Loucy (cell line): ENCODE data around the gene IRF2.

Experiments
- H2AFZ ChIP-seq: fragments of 200-600 bp; sonication (generic); 2 replicates; pipeline ENCODE4 v1.6.0; 2016; ENCODE audit warnings: antibody characterized with exemption, mild to moderate bottlenecking, low read length, moderate library complexity
- H3F3A ChIP-seq: fragments of 200-600 bp; 2 replicates; pipeline ENCODE4 v1.6.0; 2016; ENCODE audit warnings: antibody characterized with exemption, low read depth, mild to moderate bottlenecking
- H3K27me3 ChIP-seq: fragments of 200-600 bp; sonication (generic); 2 replicates; pipeline ENCODE4 v1.6.1; 2014; ENCODE audit warnings: low read length, mild to moderate bottlenecking; ENCODE audit not compliant: insufficient read depth, poor library complexity, severe bottlenecking
- H3K36me3 ChIP-seq: fragments of 200-600 bp; sonication (generic); 2 replicates; pipeline ENCODE4 v1.6.1; 2016; ENCODE audit warnings: low read length; ENCODE audit not compliant: insufficient read depth
- H3K4me1 ChIP-seq: fragments of 200-600 bp; sonication (generic); 2 replicates; pipeline ENCODE4 v1.5.1; 2014; ENCODE audit warnings: low read length, mild to moderate bottlenecking; ENCODE audit not compliant: insufficient read depth, poor library complexity, severe bottlenecking
- H3K4me2 ChIP-seq: fragments of 200-600 bp; sonication (generic); 2 replicates; pipeline ENCODE4 v1.6.0; 2014; ENCODE audit warnings: antibody characterized with exemption, low read length, low read depth, mild to moderate bottlenecking; ENCODE audit not compliant: poor library complexity, severe bottlenecking
- H3K4me3 ChIP-seq: fragments of 200-600 bp; sonication (generic); 2 replicates; pipeline ENCODE4 v1.5.1; 2014; ENCODE audit warnings: low read length, mild to moderate bottlenecking, mixed read lengths; ENCODE audit not compliant: poor library complexity, severe bottlenecking
- H3K79me2 ChIP-seq: fragments of 200-600 bp; sonication (generic); 2 replicates; pipeline ENCODE4 v1.6.1; 2014; ENCODE audit warnings: low read length; ENCODE audit not compliant: insufficient read depth
- H3K9ac ChIP-seq: fragments of 200-600 bp; sonication (generic); 2 replicates; pipeline ENCODE4 v1.6.0; 2014; ENCODE audit warnings: mild to moderate bottlenecking, low read depth, low read length, moderate library complexity; ENCODE audit not compliant: poor library complexity, severe bottlenecking
- H3K9me2 ChIP-seq: fragments of 200-600 bp; sonication (generic); replicated peaks from 2 replicates; pipeline ENCODE4 v1.6.1; 2016; ENCODE audit warnings: low read depth, low read length, mixed read lengths
- H3K9me3 ChIP-seq: fragments of 200-600 bp; sonication (generic); 2 replicates; pipeline ENCODE4 v1.6.1; 2014; ENCODE audit warnings: mild to moderate bottlenecking, antibody characterized with exemption, low read length, low read depth; ENCODE audit not compliant: insufficient read depth
- H4K20me1 ChIP-seq: fragments of 200-600 bp; sonication (generic); 2 replicates; pipeline ENCODE4 v1.6.0; 2014; ENCODE audit warnings: antibody characterized with exemption, low read length, mild to moderate bottlenecking; ENCODE audit not compliant: insufficient read depth, poor library complexity, severe bottlenecking
- EZH2phosphoT487 ChIP-seq: fragments of 200-600 bp; IDR thresholded peaks from 2 replicates; pipeline ENCODE4 v1.6.1; 2018; ENCODE audit warnings: antibody characterized with exemption, mild to moderate bottlenecking, moderate library complexity, borderline replicate concordance
- TF ChIP-seq, protein P1 (sequence below): fragments of 200-600 bp; sonication (generic); conservative IDR thresholded peaks from 2 replicates; pipeline ENCODE4 v1.5.1; 2014; ENCODE audit warnings: mild to moderate bottlenecking, antibody characterized with exemption, low read length

The IRF2 gene

DNA sequence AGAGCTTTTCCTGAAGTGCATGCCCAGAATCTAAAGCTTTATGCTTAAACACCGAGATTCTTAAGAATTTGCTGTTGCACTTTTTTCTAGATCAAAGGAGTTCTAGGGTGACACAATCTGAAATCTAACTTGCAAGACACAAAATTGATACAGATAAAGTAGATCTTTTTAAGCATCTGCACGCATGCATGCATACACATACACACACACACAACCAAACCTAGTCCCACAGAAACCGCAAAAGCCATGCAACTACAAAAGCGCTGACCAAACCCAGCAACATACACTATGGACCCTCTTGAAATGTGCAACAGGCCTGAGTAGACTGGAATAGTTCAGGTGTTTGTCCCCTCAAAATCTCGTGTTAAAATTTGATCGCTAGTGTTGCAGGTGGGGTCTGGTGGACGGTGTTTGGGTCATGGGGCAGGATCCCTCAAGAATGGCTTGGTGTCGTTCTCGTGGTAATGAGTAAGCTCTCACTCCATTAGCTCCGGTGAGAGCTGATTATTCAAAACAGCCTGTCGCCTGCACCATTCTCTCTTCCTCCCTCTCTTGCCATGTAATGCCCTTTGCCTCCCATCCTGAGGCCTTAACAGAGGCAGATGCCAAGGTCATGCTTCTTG lies 52.7 kb downstream of the IRF2 start:
- no peaks in the 10 kb centered on the region for H3F3A ChIP-seq
- no peaks in the 10 kb centered on the region for H3K9me2 ChIP-seq
- peaks cover 13% of the 10 kb centered on the region for H3K4me1 ChIP-seq
- H3K9me3 ChIP-seq: peaks cover 6% of the 10 kb centered on the region; the same call in 1 of the 2 replicates
- no peak overlapping the region for H3K4me2 ChIP-seq
- no peak for TF ChIP-seq EZH2phosphoT487
- TF ChIP-seq, protein P1, sequence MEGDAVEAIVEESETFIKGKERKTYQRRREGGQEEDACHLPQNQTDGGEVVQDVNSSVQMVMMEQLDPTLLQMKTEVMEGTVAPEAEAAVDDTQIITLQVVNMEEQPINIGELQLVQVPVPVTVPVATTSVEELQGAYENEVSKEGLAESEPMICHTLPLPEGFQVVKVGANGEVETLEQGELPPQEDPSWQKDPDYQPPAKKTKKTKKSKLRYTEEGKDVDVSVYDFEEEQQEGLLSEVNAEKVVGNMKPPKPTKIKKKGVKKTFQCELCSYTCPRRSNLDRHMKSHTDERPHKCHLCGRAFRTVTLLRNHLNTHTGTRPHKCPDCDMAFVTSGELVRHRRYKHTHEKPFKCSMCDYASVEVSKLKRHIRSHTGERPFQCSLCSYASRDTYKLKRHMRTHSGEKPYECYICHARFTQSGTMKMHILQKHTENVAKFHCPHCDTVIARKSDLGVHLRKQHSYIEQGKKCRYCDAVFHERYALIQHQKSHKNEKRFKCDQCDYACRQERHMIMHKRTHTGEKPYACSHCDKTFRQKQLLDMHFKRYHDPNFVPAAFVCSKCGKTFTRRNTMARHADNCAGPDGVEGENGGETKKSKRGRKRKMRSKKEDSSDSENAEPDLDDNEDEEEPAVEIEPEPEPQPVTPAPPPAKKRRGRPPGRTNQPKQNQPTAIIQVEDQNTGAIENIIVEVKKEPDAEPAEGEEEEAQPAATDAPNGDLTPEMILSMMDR: no peak
- H2AFZ ChIP-seq: no peak overlapping the region
- H3K79me2 ChIP-seq: peaks cover 38% of the 10 kb centered on the region
- H3K9ac ChIP-seq: no peak overlapping the region
- H4K20me1 ChIP-seq: no peaks in the 10 kb centered on the region
- no peak overlapping the region for H3K4me3 ChIP-seq
- H3K27me3 ChIP-seq: no peaks in the 10 kb centered on the region
- peaks cover 65% of the 10 kb centered on the region for H3K36me3 ChIP-seq

DNA sequence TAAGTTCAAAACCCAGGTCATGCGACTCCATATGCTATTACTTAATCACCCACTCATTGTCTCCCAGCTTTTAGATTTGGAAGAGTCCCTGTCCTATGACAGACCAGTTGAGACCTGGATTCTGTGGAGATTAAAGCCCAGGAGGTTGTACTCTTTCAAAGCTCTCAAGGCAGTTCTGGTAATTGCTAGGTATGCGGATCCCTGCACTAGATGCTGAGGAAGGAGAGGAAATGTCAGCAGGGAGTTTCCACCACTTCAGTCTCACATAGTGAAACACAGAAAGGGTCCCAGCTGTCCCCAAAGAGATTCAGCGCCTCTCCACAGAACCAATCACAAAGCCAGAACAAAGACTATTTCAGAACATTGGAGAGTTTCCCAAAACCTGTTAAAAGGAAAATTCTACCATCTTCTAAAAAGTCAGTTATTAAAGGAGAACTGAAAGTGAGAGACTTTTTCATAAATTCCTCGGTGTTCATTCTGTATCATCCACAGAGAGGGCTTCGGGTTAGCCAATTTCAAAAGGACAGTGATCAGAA lies 53.4 kb downstream of the IRF2 start:
- Histone ChIP-seq H3K9me2 (no peaks in the 10 kb centered on the region), H3K4me1 (peaks cover 13% of the 10 kb centered on the region), H3K9ac (no peak overlapping the region), H3K4me3 (no peak overlapping the region), H2AFZ (no peak overlapping the region), H4K20me1 (no peaks in the 10 kb centered on the region), H3K79me2 (peaks cover 38% of the 10 kb centered on the region), H3K9me3 (peaks cover 6% of the 10 kb centered on the region; the same call in 1 of the 2 replicates), H3K36me3 (peaks cover 61% of the 10 kb centered on the region), H3K27me3 (no peaks in the 10 kb centered on the region), H3K4me2 (no peak overlapping the region), H3F3A (no peaks in the 10 kb centered on the region)
- no peak for TF ChIP-seq EZH2phosphoT487
- TF ChIP-seq, protein P1: no peak

DNA sequence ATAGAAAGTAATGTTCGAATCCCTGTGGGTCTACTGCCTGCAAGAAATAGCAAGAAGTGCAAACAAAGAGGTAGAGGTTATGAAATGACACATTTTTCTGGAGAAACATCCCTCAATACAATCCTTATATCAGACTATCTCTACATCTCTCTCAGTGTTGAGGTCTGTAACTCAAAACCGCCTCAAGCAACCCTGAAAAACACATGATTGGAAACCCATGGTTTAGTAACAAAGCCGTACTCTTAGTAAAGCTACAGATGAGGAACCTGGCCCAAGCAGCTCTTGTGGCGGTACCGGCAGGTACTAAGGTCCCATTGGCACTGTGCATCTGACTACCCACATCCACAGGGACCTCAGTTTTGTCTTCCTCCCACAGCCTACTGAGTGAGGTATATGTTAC lies 53.9 kb downstream of the IRF2 start:
- TF ChIP-seq EZH2phosphoT487: no peak
- TF ChIP-seq, protein P1: no peak
- H3K4me3 ChIP-seq: no peak overlapping the region
- H3K79me2 ChIP-seq: peaks cover 38% of the 10 kb centered on the region
- no peak overlapping the region for H3K4me2 ChIP-seq
- peaks cover 13% of the 10 kb centered on the region for H3K4me1 ChIP-seq
- H3K27me3 ChIP-seq: no peaks in the 10 kb centered on the region
- no peaks in the 10 kb centered on the region for H4K20me1 ChIP-seq
- H3F3A ChIP-seq: no peaks in the 10 kb centered on the region
- H3K9me2 ChIP-seq: no peaks in the 10 kb centered on the region
- H3K9ac ChIP-seq: no peak overlapping the region
- peaks cover 62% of the 10 kb centered on the region for H3K36me3 ChIP-seq
- peaks cover 6% of the 10 kb centered on the region; the same call in 1 of the 2 replicates for H3K9me3 ChIP-seq
- H2AFZ ChIP-seq: no peak overlapping the region
